ENCODE data around the gene HLF. TPM values are rescaled to one million over a fixed set of nuclear protein-coding genes. Genes with fewer than 3 reads are reported as not detected.

The HLF gene
- total RNA-seq, 1 experiment from 2014 or later = 1.5 TPM

GRCh38 chr17:55319933-55320593, 55.3 kb downstream of the HLF start:
- BruUV-seq (replicated peaks) = no TSS peak
- H3K4me2 ChIP-seq (ENCODE audit: low read length) = no peak overlapping the region
- no peaks in the 10 kb centered on the region for H3K27me3 ChIP-seq (ENCODE audit: insufficient read depth, low read length)
- no peaks in the 10 kb centered on the region for H3K9me3 ChIP-seq (ENCODE audit: control insufficient read depth in 1 of 2, insufficient read depth in 1 of 2, low read depth in 1 of 2, low read length in 2 of 2)
- H3K79me2 ChIP-seq (ENCODE audit: insufficient read depth, low read length) = no peaks in the 10 kb centered on the region
- intact Hi-C loops (cut with micrococcal nuclease) = no loop called here
- TF ChIP-seq ELF1 (IDR thresholded peaks at IDR 0.05; ENCODE audit: borderline replicate concordance, low read depth) (no peak), CEBPB (IDR thresholded peaks at IDR 0.05; ENCODE audit: low read depth) (no peak), POLR2AphosphoS5 (IDR thresholded peaks at IDR 0.05; ENCODE audit: low read depth, low read length) (no peak), SP1 (IDR thresholded peaks at IDR 0.05; ENCODE audit: low read depth) (no peak), RAD21 (IDR thresholded peaks at IDR 0.05; ENCODE audit: low read depth) (no peak), EGR1 (IDR thresholded peaks at IDR 0.05; ENCODE audit: low read depth) (no peak), EZH2 (IDR thresholded peaks at IDR 0.05) (no peak), TCF7L2 (IDR thresholded peaks at IDR 0.05; ENCODE audit: borderline replicate concordance, extremely low read depth, insufficient read depth, insufficient read length) (no peak), ZFX (IDR thresholded peaks at IDR 0.05) (no peak), ZNF274 (IDR thresholded peaks at IDR 0.05; ENCODE audit: low read depth, low read length) (no peak), ATF3 (IDR thresholded peaks at IDR 0.05) (no peak), JUND (IDR thresholded peaks at IDR 0.05) (no peak), SRF (IDR thresholded peaks at IDR 0.05; ENCODE audit: low read depth) (no peak), EZH2phosphoT487 (IDR thresholded peaks at IDR 0.05; ENCODE audit: borderline replicate concordance) (no peak), POLR2A (IDR thresholded peaks at IDR 0.05; ENCODE audit: borderline replicate concordance, extremely low read depth, insufficient read depth, insufficient read length) (no peak), FOSL1 (IDR thresholded peaks at IDR 0.05; ENCODE audit: low read depth) (no peak), REST (IDR thresholded peaks at IDR 0.05; ENCODE audit: low read depth) (no peak)
- TF ChIP-seq, protein P1, sequence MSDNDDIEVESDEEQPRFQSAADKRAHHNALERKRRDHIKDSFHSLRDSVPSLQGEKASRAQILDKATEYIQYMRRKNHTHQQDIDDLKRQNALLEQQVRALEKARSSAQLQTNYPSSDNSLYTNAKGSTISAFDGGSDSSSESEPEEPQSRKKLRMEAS (IDR thresholded peaks at IDR 0.05) = no peak
- DNase-seq (ENCODE audit: low read depth, low spot score) (no peak), ATAC-seq (no peak)
- ChIA-PET POLR2A (no interaction called here), RAD21 (ENCODE audit: low non-redundant PET in 1 of 2, low total read pairs in 2 of 2, uncharacterized antibody in 2 of 2, unreplicated experiment in 2 of 2) (no interaction called here), CTCF (no interaction called here)
- no peaks in the 10 kb centered on the region for H3K9me2 ChIP-seq (ENCODE audit: insufficient read depth)
- H2AFZ ChIP-seq (ENCODE audit: low read depth, low read length, poor library complexity, severe bottlenecking) = no peak overlapping the region
- H3K4me3 ChIP-seq (replicated peaks in 1 of 2; ENCODE audit: low read depth in 1 of 2, low read length in 2 of 2) = no peak overlapping the region
- H3K9ac ChIP-seq (ENCODE audit: low read length) = no peak overlapping the region
- H3K36me3 ChIP-seq (ENCODE audit: control insufficient read depth in 1 of 2, insufficient read depth in 2 of 2, low read length in 2 of 2) = no peaks in the 10 kb centered on the region
- no peak overlapping the region for H3K27ac ChIP-seq (ENCODE audit: low read depth, low read length)
- no peaks in the 10 kb centered on the region for H3K4me1 ChIP-seq (ENCODE audit: control insufficient read depth in 1 of 2, insufficient read depth in 2 of 2, low read length in 2 of 2)
- H4K20me1 ChIP-seq (ENCODE audit: insufficient read depth) = no peaks in the 10 kb centered on the region

All from HCT116 (cell line).